Panc1 (cell line): ENCODE data around the gene DTYMK. TPM values are rescaled to one million over a fixed set of nuclear protein-coding genes. Genes with fewer than 3 reads are reported as not detected.

ENCODE experiments used
- ATAC-seq: fragments of 200-7000 bp; cut with Tn5 transposase; 2 replicates; pipeline ENCODE4 v1.9.1; 2020; ENCODE audit warnings: mild to moderate bottlenecking, moderate library complexity
- BruUV-seq: library from RNA; stranded (reverse); fragments of 400-500 nt; replicated peaks from 2 replicates; lab custom pipeline; 2021; lab: Mats Ljungman, UMichigan
- CTCF ChIA-PET: fragments of 300-600 bp; sonication (Branson Sonifier 250); formaldehyde crosslinking; loops from one replicate; lab custom pipeline; 2022; ENCODE audit warnings: antibody characterized with exemption; lab: Charles Lee
- POLR2A ChIA-PET: fragments of 300-600 bp; sonication (Branson Sonifier 250); formaldehyde crosslinking; loops from one replicate; lab custom pipeline; 2022; ENCODE audit warnings: antibody characterized with exemption; lab: Charles Lee
- DNase-seq: peaks from one replicate; pipeline ENCODE4 v3.0.0-alpha.2; 2010; ENCODE audit warnings: low read depth, low spot score
- H3K27ac ChIP-seq: 2 replicates; pipeline ENCODE4 v1.5.1; 2011; ENCODE audit warnings: mild to moderate bottlenecking, low read length, inconsistent platforms
- H3K27me3 ChIP-seq: fragments of 200-500 bp; sonication (Bioruptor generic); 2 replicates; pipeline ENCODE4 v1.6.0; 2014; ENCODE audit warnings: low read length, inconsistent platforms; ENCODE audit not compliant: control insufficient read depth, insufficient read depth
- H3K36me3 ChIP-seq: fragments of 200-500 bp; sonication (Bioruptor generic); 2 replicates; pipeline ENCODE4 v1.5.1; 2014; ENCODE audit warnings: inconsistent platforms, mild to moderate bottlenecking, low read length, moderate library complexity; ENCODE audit not compliant: control insufficient read depth, insufficient read depth
- H3K4me1 ChIP-seq: 2 replicates; pipeline ENCODE4 v1.5.1; 2011; ENCODE audit warnings: inconsistent platforms, mild to moderate bottlenecking, low read length, moderate library complexity; ENCODE audit not compliant: control insufficient read depth, insufficient read depth
- H3K4me3 ChIP-seq, 2 experiments: 2 replicates each; pipeline ENCODE4 v1.5.1; 2011 to 2012; ENCODE audit warnings: low read depth in 2 of 2, low read length in 2 of 2, mild to moderate bottlenecking in 2 of 2, inconsistent platforms in 1 of 2, moderate library complexity in 1 of 2
- H3K9me3 ChIP-seq: fragments of 200-500 bp; sonication (Bioruptor generic); 2 replicates; pipeline ENCODE4 v1.5.1; 2014; ENCODE audit warnings: low read depth, mild to moderate bottlenecking, inconsistent platforms, low read length, moderate library complexity; ENCODE audit not compliant: control insufficient read depth, insufficient read depth
- POLR2AphosphoS5 ChIP-seq: IDR thresholded peaks from 2 replicates; pipeline ENCODE4 v1.6.1; 2012; ENCODE audit warnings: mild to moderate bottlenecking, low read depth, low read length, moderate library complexity
- SIN3A ChIP-seq: IDR thresholded peaks from 2 replicates; pipeline ENCODE4 v1.6.1; 2012; ENCODE audit warnings: low read depth, mild to moderate bottlenecking, low read length, moderate library complexity, borderline replicate concordance; ENCODE audit not compliant: insufficient read depth
- TCF7L2 ChIP-seq: IDR thresholded peaks from 2 replicates; pipeline ENCODE4 v1.6.1; 2011; ENCODE audit warnings: mild to moderate bottlenecking, low read depth, low read length, inconsistent platforms
- in situ Hi-C: cut with HindIII; loops from 2 replicates; pipeline ENCODE4 v1.10.0; 2016; ENCODE audit warnings: low sequenced_read_pairs, low pct_unique_long_range_greater_than_20kb
- intact Hi-C: fragments of 100-400 bp; cut with micrococcal nuclease; formaldehyde crosslinking; loops from one replicate; pipeline ENCODE4 v1.10.0; 2022; ENCODE audit not compliant: unreplicated experiment
- total RNA-seq: library from RNA; stranded (reverse); gene quantifications from one replicate; pipeline ENCODE4 v1.2.1, GENCODE V29; 2021; ENCODE audit not compliant: unreplicated experiment
- TF ChIP-seq, protein P1 (sequence below): fragments of 450-650 bp; IDR thresholded peaks from 2 replicates; pipeline ENCODE4 v1.5.1; 2017; ENCODE audit warnings: mild to moderate bottlenecking
- TF ChIP-seq, protein P2 (sequence below), 2 experiments: IDR thresholded peaks; 2 replicates each; pipeline ENCODE4 v1.6.1; 2011 to 2012; ENCODE audit warnings: low read depth in 2 of 2, control low read depth in 1 of 2, low read length in 1 of 2, mild to moderate bottlenecking in 1 of 2, moderate library complexity in 1 of 2; ENCODE audit not compliant: insufficient read depth in 1 of 2

The DTYMK gene
- total RNA-seq, 1 experiment from 2014 or later: 122 TPM

DNA sequence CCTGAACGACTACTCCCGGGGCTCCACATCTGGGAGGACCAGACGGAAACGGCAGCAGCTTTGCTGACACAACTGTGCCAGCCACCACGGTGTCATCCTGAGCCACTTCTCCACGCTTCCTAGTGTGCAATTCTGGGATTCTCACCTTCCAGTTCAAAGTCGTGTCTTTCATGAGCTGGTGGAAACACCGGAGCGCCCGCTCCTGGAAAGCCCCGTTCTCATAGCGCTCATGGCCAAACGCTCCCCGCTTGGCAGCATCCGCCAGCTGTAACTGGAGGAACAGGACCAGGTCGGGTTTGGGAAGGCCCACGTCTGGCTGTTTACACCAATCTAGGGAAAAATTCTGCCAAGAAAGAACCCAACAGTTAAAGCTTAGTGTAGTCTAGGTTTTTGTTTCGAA lies 8.3 kb downstream of the DTYMK start:
- ChIA-PET POLR2A (no interaction called here), CTCF (no interaction called here)
- no peak for DNase-seq
- ATAC-seq: no peak
- intact Hi-C loops: no loop called here
- H3K27ac ChIP-seq: no peak overlapping the region
- no peaks in the 10 kb centered on the region for H3K9me3 ChIP-seq
- H3K4me3 ChIP-seq: no peak overlapping the region
- in situ Hi-C loops: no loop called here
- peaks cover 3% of the 10 kb centered on the region; the same call in 1 of the 2 replicates for H3K4me1 ChIP-seq
- TF ChIP-seq, protein P1, sequence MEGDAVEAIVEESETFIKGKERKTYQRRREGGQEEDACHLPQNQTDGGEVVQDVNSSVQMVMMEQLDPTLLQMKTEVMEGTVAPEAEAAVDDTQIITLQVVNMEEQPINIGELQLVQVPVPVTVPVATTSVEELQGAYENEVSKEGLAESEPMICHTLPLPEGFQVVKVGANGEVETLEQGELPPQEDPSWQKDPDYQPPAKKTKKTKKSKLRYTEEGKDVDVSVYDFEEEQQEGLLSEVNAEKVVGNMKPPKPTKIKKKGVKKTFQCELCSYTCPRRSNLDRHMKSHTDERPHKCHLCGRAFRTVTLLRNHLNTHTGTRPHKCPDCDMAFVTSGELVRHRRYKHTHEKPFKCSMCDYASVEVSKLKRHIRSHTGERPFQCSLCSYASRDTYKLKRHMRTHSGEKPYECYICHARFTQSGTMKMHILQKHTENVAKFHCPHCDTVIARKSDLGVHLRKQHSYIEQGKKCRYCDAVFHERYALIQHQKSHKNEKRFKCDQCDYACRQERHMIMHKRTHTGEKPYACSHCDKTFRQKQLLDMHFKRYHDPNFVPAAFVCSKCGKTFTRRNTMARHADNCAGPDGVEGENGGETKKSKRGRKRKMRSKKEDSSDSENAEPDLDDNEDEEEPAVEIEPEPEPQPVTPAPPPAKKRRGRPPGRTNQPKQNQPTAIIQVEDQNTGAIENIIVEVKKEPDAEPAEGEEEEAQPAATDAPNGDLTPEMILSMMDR: no peak
- TF ChIP-seq SIN3A (no peak), POLR2AphosphoS5 (no peak)
- TF ChIP-seq, protein P2, sequence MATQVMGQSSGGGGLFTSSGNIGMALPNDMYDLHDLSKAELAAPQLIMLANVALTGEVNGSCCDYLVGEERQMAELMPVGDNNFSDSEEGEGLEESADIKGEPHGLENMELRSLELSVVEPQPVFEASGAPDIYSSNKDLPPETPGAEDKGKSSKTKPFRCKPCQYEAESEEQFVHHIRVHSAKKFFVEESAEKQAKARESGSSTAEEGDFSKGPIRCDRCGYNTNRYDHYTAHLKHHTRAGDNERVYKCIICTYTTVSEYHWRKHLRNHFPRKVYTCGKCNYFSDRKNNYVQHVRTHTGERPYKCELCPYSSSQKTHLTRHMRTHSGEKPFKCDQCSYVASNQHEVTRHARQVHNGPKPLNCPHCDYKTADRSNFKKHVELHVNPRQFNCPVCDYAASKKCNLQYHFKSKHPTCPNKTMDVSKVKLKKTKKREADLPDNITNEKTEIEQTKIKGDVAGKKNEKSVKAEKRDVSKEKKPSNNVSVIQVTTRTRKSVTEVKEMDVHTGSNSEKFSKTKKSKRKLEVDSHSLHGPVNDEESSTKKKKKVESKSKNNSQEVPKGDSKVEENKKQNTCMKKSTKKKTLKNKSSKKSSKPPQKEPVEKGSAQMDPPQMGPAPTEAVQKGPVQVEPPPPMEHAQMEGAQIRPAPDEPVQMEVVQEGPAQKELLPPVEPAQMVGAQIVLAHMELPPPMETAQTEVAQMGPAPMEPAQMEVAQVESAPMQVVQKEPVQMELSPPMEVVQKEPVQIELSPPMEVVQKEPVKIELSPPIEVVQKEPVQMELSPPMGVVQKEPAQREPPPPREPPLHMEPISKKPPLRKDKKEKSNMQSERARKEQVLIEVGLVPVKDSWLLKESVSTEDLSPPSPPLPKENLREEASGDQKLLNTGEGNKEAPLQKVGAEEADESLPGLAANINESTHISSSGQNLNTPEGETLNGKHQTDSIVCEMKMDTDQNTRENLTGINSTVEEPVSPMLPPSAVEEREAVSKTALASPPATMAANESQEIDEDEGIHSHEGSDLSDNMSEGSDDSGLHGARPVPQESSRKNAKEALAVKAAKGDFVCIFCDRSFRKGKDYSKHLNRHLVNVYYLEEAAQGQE (IDR thresholded peaks at IDR 0.05; ENCODE audit: insufficient read depth in 1 of 2, low read depth in 2 of 2, low read length in 1 of 2): no peak
- H3K36me3 ChIP-seq: peaks cover 3% of the 10 kb centered on the region; the same call in 1 of the 2 replicates
- no peaks in the 10 kb centered on the region for H3K27me3 ChIP-seq
- no TSS peak for BruUV-seq

DNA sequence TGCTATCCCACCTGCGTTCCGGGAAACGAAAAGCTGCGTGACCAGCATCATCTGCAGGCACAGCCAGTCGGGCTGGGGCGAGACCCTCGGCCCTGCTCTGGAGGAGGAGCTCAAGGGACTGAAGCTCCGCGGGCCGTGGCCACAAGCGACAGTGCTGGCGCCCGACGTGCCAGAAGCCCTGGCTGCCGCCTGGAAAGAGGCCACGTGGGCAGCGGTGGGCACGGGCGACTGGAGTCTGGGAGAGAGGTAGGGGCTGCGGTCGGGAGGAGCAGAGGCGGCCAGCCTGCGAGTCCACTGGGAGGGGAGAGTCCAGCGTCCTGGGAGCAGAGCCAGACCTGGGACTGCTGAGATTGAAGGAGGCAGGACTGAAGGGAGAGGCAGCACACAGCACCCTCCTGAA lies 9.2 kb downstream of the DTYMK start:
- Histone ChIP-seq H3K4me1 (peaks cover 3% of the 10 kb centered on the region; the same call in 1 of the 2 replicates), H3K36me3 (peaks cover 3% of the 10 kb centered on the region; the same call in 1 of the 2 replicates), H3K9me3 (no peaks in the 10 kb centered on the region), H3K4me3 (no peak overlapping the region), H3K27ac (no peak overlapping the region), H3K27me3 (no peaks in the 10 kb centered on the region)
- DNase-seq (no peak), ATAC-seq (no peak)
- BruUV-seq: no TSS peak
- ChIA-PET POLR2A (no interaction called here), CTCF (no interaction called here)
- TF ChIP-seq TCF7L2: no peak
- TF ChIP-seq, protein P2 (IDR thresholded peaks at IDR 0.05; ENCODE audit: insufficient read depth in 1 of 2, low read depth in 2 of 2, low read length in 1 of 2): no peak
- TF ChIP-seq, protein P1: no peak
- TF ChIP-seq SIN3A: no peak
- no peak for TF ChIP-seq POLR2AphosphoS5
- in situ Hi-C loops (no loop called here), intact Hi-C loops (no loop called here)
